HG03565 (cell line): ENCODE measurements around the gene WNT5B.

Source experiments
- ATAC-seq: cut with Tn5 transposase; IDR thresholded peaks from one replicate; pipeline ENCODE4 v1.9.1; 2021; ENCODE audit warnings: mild to moderate bottlenecking, moderate library complexity; ENCODE audit not compliant: unreplicated experiment

Gene WNT5B

GRCh38 chr12:1629338-1630132 lies 504 bp downstream of the WNT5B start:
- no peak for ATAC-seq

GRCh38 chr12:1630133-1630826 lies 1.2 kb downstream of the WNT5B start:
- no peak for ATAC-seq

- ATAC-seq = no peak
These were observed 2.0 kb downstream of the WNT5B start for GRCh38 chr12:1630827-1631591.

- no peak for ATAC-seq
These were observed 3.7 kb downstream of the WNT5B start for GRCh38 chr12:1632702-1633101.

- no peak for ATAC-seq
These were observed 4.4 kb downstream of the WNT5B start for GRCh38 chr12:1633459-1633858.

- no peak for ATAC-seq
These were observed 5.1 kb downstream of the WNT5B start for GRCh38 chr12:1634149-1634548.

GRCh38 chr12:1634590-1635191 lies 5.7 kb downstream of the WNT5B start:
- ATAC-seq = no peak

- no peak for ATAC-seq
These were observed 6.5 kb downstream of the WNT5B start for GRCh38 chr12:1635301-1636095.

- ATAC-seq = no peak
These were observed 9.2 kb downstream of the WNT5B start for GRCh38 chr12:1638203-1638602.

GRCh38 chr12:1639538-1639937 lies 10.5 kb downstream of the WNT5B start:
- ATAC-seq = no peak

GRCh38 chr12:1640328-1641234 lies 11.6 kb downstream of the WNT5B start:
- ATAC-seq = no peak

- no peak for ATAC-seq
These were observed 13.5 kb downstream of the WNT5B start for GRCh38 chr12:1642513-1642912.

- ATAC-seq = no peak
These were observed 14.0 kb downstream of the WNT5B start for GRCh38 chr12:1643043-1643442.

GRCh38 chr12:1643905-1644533 lies 15.0 kb downstream of the WNT5B start:
- ATAC-seq = no peak

GRCh38 chr12:1644534-1645438 lies 15.8 kb downstream of the WNT5B start:
- ATAC-seq = no peak

GRCh38 chr12:1645819-1646218 lies 16.8 kb downstream of the WNT5B start:
- ATAC-seq = no peak

GRCh38 chr12:1646569-1647284 lies 17.7 kb downstream of the WNT5B start:
- no peak for ATAC-seq
